GM21526 (cell line): ENCODE measurements around the gene TAS2R4.
"Not testable (repeated sequence)": the region's sequence is repeated elsewhere in the genome, so short reads cannot be mapped to it uniquely, and the experiment has no call there.

ENCODE experiments used
- ATAC-seq: cut with Tn5 transposase; IDR thresholded peaks from one replicate; pipeline ENCODE4 v1.9.1; 2021; ENCODE audit warnings: moderate library complexity; ENCODE audit not compliant: unreplicated experiment, low FRiP score

TAS2R4 gene

DNA sequence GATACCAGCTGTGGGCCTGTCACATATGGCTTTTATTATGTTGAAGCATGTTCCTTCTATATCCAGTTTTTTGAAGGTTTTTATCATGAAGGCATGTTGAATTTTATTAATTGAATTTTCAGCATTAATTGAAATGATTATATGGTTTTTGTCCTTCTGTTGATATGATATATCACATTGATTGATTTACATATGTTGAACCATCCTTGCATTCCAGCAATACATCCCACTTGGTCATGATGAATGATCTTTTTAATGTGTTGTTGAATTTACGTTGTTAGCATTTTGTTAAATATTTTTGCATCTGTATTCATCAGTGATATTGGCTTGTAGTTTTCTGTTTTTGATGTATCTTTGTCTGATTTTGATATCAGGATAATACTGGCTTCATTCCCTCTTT is 43.6 kb downstream of the TAS2R4 start:
- no peak for ATAC-seq

- ATAC-seq: not testable (repeated sequence)
These were observed 46.0 kb downstream of the TAS2R4 start for GRCh38 chr7:141822432-141822831.
